HG03571 (cell line): ENCODE measurements around the gene FANCI.

Experiments
- ATAC-seq: cut with Tn5 transposase; IDR thresholded peaks from one replicate; pipeline ENCODE4 v1.9.1; 2021; ENCODE audit not compliant: unreplicated experiment

The FANCI gene

DNA sequence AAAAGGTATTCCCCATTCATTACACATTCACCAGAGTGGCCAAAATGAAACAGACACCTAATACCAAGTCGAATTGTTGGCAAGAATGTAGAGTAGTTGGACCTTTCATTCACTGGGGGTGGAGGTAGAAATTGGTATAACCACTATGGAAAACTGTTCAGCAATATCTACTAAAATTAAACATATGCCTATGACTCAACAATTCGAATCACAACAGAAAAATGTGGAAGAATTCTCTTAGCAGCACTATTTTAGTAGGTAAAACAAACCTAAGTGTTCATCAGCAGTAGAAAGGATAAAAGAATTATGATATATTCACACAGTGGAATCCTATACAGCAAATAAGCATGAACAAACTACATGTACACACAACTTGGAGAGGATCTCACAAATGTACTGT is 60.2 kb downstream of the FANCI start:
- no peak for ATAC-seq

- no peak for ATAC-seq
Observed at GRCh38 chr15:89305395-89305794, 61.6 kb downstream of the FANCI start.

GRCh38 chr15:89307046-89307587 is 63.3 kb downstream of the FANCI start:
- no peak for ATAC-seq

GRCh38 chr15:89307791-89308190 is 64.0 kb downstream of the FANCI start:
- no peak for ATAC-seq

GRCh38 chr15:89308236-89308635 is 64.5 kb downstream of the FANCI start:
- ATAC-seq, result no peak

DNA sequence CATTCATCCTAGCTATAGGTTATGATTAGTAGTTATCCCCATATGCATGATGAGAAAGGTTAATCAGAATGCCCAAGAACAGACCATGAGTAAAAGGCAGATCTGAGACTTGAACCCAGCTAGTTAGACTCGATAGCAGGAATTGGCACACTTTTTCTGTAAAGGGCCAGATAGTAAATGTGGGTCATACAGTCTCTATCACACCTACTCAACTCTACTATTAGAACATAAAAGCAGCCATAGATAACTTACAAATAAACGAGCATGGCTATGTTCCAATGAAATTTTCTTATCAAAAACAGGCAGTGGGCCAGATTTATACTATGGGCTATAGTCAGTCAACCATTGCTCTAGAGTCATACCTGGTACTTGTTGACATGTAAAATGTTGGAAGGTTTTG is 66.2 kb downstream of the FANCI start:
- no peak for ATAC-seq

DNA sequence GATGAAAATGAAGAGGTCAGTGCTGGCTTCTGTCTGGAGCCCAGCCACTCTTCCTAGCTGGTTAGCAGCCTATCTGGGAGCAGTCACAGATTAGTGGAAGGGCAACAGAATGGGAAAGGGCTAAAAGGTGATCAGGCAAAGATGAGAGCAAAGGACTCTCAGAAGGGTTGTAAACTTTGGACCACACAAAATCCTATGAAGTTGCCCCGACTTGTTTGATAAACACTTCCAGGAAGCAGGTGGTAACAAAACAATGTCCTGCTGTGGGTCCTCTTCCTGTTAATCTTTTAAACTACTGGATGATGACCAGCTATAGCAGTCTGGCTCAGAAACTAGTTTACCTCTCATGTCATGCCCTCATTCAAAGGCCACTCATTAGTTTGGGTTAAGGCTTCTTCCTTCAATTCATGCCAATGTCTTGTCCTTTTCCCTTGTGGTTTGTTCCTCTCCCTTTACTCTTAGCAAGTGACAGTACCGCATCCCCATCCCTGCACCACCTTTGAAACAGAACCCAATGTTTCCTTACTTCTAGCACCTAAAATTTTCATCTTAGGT is 71.7 kb downstream of the FANCI start:
- ATAC-seq, result no peak

- ATAC-seq, result no peak
Observed at GRCh38 chr15:89316504-89316903, 72.7 kb downstream of the FANCI start.

GRCh38 chr15:89317186-89317720 is 73.5 kb downstream of the FANCI start:
- no peak for ATAC-seq

- ATAC-seq, result no peak
Observed at GRCh38 chr15:89319678-89320077, 75.9 kb downstream of the FANCI start.

- no peak for ATAC-seq
Observed at GRCh38 chr15:89320200-89320599, 76.4 kb downstream of the FANCI start.

DNA sequence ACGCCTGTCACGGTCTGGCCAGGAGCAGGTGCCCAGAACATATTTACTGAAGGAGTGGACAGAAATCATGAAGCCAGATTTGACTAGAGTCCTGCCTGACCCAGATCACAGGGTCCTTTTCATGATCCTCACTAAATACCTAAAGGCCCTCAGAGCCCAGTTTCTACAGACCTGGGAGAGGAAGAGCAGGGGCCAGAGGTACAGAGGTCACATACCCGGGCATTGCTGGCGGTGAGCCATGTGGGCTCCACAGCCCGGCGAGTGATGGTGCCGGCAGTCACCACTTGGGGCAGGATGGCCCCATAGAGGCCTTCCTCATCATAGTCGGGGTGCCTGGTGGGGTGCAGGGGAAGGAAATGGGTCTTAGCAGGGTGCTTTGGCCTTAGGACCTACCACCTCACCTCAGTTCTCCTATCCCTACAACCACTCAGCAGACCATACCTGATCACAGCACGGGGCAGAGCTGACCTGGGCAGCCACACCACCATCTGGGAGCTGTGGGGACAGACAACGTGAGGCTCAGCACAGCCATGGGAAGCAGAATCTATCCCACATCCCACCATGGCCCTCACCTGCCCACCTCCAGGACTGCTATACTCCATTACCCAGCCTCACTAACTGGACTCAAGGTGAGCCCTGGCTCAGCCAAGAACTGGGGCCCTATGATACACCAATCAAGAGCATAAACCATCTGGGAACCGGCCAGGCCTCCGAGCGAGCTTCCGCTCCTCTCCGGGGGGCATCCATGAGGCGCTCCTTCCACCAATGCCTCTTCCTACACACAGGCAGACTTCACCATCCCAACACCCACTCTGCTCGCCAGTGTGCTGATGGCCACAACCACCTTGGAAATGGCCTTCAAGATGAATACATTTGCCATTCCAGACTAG is 78.0 kb downstream of the FANCI start:
- ATAC-seq, result no peak

DNA sequence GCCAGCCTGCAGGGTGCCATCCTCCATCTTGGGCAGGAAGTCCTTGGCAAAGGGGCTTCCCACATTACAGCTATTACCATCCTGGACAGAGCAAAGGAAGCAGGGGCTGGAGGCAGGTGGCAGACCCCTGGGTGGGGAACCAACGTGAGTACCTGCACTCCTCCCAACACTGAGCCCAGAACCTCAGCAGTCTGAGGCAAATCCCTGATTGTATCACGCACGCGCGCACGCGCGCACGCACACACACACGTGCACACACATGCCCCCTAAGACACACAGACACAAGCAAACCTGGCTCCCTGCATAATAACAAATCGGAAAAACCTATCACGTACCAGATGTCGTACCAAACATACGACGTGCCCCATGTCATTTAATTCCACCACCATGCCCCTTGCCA is 79.0 kb downstream of the FANCI start:
- no peak for ATAC-seq

- no peak for ATAC-seq
Observed at GRCh38 chr15:89323825-89324224, 80.0 kb downstream of the FANCI start.

DNA sequence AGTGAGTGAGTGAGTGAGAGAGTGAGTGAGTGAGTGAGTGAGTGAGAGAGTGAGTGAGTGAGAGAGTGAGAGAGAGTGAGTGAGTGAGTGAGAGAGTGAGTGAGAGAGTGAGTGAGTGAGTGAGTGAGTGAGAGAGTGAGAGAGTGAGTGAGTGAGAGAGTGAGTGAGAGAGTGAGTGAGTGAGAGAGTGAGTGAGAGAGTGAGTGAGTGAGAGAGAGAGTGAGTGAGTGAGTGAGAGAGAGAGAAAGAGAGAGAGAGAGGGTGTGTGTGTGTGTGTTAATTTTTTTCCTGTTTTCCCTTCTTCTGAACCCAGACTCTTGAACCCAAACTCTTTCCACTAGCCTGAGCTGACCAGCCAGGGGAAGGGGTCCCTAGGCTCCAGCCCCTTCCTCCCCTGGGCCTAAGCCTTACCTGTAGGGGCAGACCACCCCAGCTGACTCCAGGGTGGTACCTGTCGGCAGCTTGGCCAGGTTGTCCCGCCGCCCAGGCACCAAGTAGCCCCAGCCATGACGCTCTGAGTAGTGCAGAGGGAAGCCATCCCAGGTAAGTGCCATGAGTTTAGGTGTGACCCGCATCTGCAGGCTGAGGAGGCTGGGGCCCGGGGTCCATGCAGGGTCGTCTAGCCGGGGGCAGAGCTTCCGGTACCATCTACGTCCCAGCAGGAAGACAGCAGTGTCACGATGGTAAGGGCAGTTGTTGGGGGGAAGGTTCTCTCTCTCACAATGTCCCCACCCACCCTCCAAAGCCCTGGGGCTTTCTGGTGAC is 81.4 kb downstream of the FANCI start:
- no peak for ATAC-seq

DNA sequence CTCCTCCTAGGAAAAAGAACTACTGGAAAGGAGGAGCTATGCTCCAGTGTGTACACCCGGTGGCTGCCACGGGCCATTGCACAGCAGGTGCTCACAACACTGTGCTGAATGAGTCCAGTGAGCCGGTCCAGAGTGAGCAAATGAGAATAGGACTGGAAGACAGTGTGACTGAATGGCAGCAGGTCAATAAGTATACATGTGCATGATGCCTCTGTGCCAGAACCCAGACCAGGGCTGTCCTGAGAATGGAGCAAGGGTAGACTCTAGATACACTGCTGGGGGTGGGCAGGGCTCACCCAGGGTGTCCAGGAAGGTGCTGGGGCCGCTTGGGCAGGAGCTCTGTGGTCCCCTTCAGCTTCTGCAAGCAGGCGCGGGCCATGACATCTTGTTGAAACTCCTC is 82.5 kb downstream of the FANCI start:
- no peak for ATAC-seq

GRCh38 chr15:89327113-89327512 is 83.3 kb downstream of the FANCI start:
- no peak for ATAC-seq

GRCh38 chr15:89328398-89329254 is 84.8 kb downstream of the FANCI start:
- no peak for ATAC-seq

- ATAC-seq, result no peak
Observed at GRCh38 chr15:89329329-89330084, 85.7 kb downstream of the FANCI start.

GRCh38 chr15:89330119-89330518 is 86.3 kb downstream of the FANCI start:
- no peak for ATAC-seq
